Osteoblast (primary cell): ENCODE results near the gene GSTA1. TPM values are rescaled to one million over a fixed set of nuclear protein-coding genes. Genes with fewer than 3 reads are reported as not detected.
"Not testable (repeated sequence)": the region's sequence is repeated elsewhere in the genome, so short reads cannot be mapped to it uniquely, and the experiment has no call there.

ENCODE experiments used
- DNase-seq: peaks from one replicate; pipeline ENCODE4 v3.0.0; 2011; ENCODE audit warnings: low spot score, mixed read lengths; ENCODE audit not compliant: insufficient read length; ENCODE audit errors: missing footprints
- H2AFZ ChIP-seq: 2 replicates; pipeline ENCODE4 v1.6.0; 2011; ENCODE audit warnings: mild to moderate bottlenecking, low read length
- H3K27ac ChIP-seq: 2 replicates; pipeline ENCODE4 v1.5.1; 2011; ENCODE audit warnings: mild to moderate bottlenecking, low read depth, low read length, moderate library complexity
- H3K27me3 ChIP-seq: 2 replicates; pipeline ENCODE4 v1.6.0; 2012; ENCODE audit warnings: mild to moderate bottlenecking, control low read depth, inconsistent platforms, low read length, moderate library complexity; ENCODE audit not compliant: insufficient read depth
- H3K36me3 ChIP-seq: 2 replicates; pipeline ENCODE4 v1.5.1; 2011; ENCODE audit warnings: mild to moderate bottlenecking, low read length, control low read depth, moderate library complexity; ENCODE audit not compliant: insufficient read depth
- H3K4me1 ChIP-seq: 2 replicates; pipeline ENCODE4 v1.5.1; 2011; ENCODE audit warnings: mild to moderate bottlenecking, low read length, control low read depth, moderate library complexity; ENCODE audit not compliant: insufficient read depth
- H3K4me2 ChIP-seq: 2 replicates; pipeline ENCODE4 v1.6.0; 2011; ENCODE audit warnings: mild to moderate bottlenecking, low read length; ENCODE audit not compliant: insufficient read depth
- H3K4me3 ChIP-seq: fragments of 200-600 bp; sonication (generic); 3 replicates; pipeline ENCODE4 v1.5.1; 2012; ENCODE audit warnings: mild to moderate bottlenecking, low read length, inconsistent platforms; ENCODE audit not compliant: insufficient read depth
- H3K79me2 ChIP-seq: 2 replicates; pipeline ENCODE4 v1.6.0; 2012; ENCODE audit warnings: mild to moderate bottlenecking, low read length, control low read depth, inconsistent platforms; ENCODE audit not compliant: insufficient read depth
- H3K9me3 ChIP-seq: 2 replicates; pipeline ENCODE4 v1.5.1; 2011; ENCODE audit warnings: low read depth, low read length, control low read depth
- H4K20me1 ChIP-seq: 2 replicates; pipeline ENCODE4 v1.6.0; 2012; ENCODE audit warnings: mild to moderate bottlenecking, low read length, control low read depth; ENCODE audit not compliant: insufficient read depth
- total RNA-seq: library from RNA; depleted of rRNA; stranded (reverse); fragments of >200 nt; gene quantifications from 2 replicates; pipeline ENCODE4 v1.2.3, GENCODE V29; 2012
- TF ChIP-seq, protein P1 (sequence below): IDR thresholded peaks from 2 replicates; pipeline ENCODE4 v1.5.1; 2011; ENCODE audit warnings: mild to moderate bottlenecking, low read depth, low read length, moderate library complexity; ENCODE audit errors: extremely low read depth

The GSTA1 gene
- total RNA-seq, 1 donor: not detected

- no peaks in the 10 kb centered on the region for H3K36me3 ChIP-seq
- no peaks in the 10 kb centered on the region for H3K9me3 ChIP-seq
- no peak overlapping the region for H3K4me2 ChIP-seq
- no peaks in the 10 kb centered on the region for H3K4me1 ChIP-seq
- H4K20me1 ChIP-seq: no peaks in the 10 kb centered on the region
- no peaks in the 10 kb centered on the region for H3K79me2 ChIP-seq
- TF ChIP-seq, protein P1, sequence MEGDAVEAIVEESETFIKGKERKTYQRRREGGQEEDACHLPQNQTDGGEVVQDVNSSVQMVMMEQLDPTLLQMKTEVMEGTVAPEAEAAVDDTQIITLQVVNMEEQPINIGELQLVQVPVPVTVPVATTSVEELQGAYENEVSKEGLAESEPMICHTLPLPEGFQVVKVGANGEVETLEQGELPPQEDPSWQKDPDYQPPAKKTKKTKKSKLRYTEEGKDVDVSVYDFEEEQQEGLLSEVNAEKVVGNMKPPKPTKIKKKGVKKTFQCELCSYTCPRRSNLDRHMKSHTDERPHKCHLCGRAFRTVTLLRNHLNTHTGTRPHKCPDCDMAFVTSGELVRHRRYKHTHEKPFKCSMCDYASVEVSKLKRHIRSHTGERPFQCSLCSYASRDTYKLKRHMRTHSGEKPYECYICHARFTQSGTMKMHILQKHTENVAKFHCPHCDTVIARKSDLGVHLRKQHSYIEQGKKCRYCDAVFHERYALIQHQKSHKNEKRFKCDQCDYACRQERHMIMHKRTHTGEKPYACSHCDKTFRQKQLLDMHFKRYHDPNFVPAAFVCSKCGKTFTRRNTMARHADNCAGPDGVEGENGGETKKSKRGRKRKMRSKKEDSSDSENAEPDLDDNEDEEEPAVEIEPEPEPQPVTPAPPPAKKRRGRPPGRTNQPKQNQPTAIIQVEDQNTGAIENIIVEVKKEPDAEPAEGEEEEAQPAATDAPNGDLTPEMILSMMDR: no peak
- DNase-seq: no peak
- H3K27ac ChIP-seq: no peak overlapping the region
- no peak overlapping the region for H3K4me3 ChIP-seq
- no peak overlapping the region for H2AFZ ChIP-seq
- no peaks in the 10 kb centered on the region for H3K27me3 ChIP-seq
Measured at GRCh38 chr6:52790861-52791260, 12.8 kb downstream of the GSTA1 start.

DNA sequence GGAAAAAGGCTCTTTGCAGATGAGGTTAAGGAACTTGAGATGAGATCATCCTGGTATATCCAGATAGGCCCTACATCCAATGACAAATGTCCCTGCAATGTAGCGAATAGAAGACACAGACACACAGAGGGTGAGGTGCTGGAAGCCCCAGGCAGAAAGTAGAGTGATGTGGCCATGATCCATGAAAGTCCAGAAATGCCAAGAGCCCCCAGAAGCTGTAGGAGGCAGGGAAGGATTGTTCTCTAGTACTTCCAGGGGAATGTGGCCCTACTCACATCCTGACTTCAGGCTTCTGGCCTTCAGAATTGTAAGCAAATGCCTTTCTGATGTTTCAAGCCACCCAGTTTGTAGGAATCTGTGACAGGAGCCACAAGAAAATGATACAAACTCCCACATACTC, 14.0 kb downstream of the GSTA1 start:
- DNase-seq: not testable (repeated sequence)

GRCh38 chr6:52788478-52788877, 15.1 kb downstream of the GSTA1 start:
- no peak overlapping the region for H2AFZ ChIP-seq
- H3K9me3 ChIP-seq: no peaks in the 10 kb centered on the region
- TF ChIP-seq, protein P1: no peak
- no peaks in the 10 kb centered on the region for H3K36me3 ChIP-seq
- H3K4me3 ChIP-seq: no peak overlapping the region
- no peak overlapping the region for H3K4me2 ChIP-seq
- no peak overlapping the region for H3K27ac ChIP-seq
- H3K79me2 ChIP-seq: no peaks in the 10 kb centered on the region
- H4K20me1 ChIP-seq: no peaks in the 10 kb centered on the region
- H3K27me3 ChIP-seq: no peaks in the 10 kb centered on the region
- H3K4me1 ChIP-seq: no peaks in the 10 kb centered on the region
- peak; percentile 1 for DNase-seq

More for the DNA sequence above, 14.0 kb downstream of the GSTA1 start:
- H3K79me2 ChIP-seq, H3K27me3 ChIP-seq, H3K36me3 ChIP-seq, H3K4me1 ChIP-seq, H3K4me2 ChIP-seq, H4K20me1 ChIP-seq, H3K9me3 ChIP-seq, H3K27ac ChIP-seq, H3K4me3 ChIP-seq, H2AFZ ChIP-seq: not testable (repeated sequence)

- DNase-seq: peak; percentile 3
- no peaks in the 10 kb centered on the region for H3K79me2 ChIP-seq
- no peaks in the 10 kb centered on the region for H3K4me1 ChIP-seq
- no peaks in the 10 kb centered on the region for H4K20me1 ChIP-seq
- no peak overlapping the region for H3K4me3 ChIP-seq
- no peaks in the 10 kb centered on the region for H3K9me3 ChIP-seq
- H3K27ac ChIP-seq: no peak overlapping the region
- H3K36me3 ChIP-seq: no peaks in the 10 kb centered on the region
- no peak overlapping the region for H3K4me2 ChIP-seq
- H2AFZ ChIP-seq: no peak overlapping the region
- TF ChIP-seq, protein P1: no peak
- H3K27me3 ChIP-seq: no peaks in the 10 kb centered on the region
Measured at GRCh38 chr6:52787917-52788316, 15.7 kb downstream of the GSTA1 start.
